ENCODE measurements around the gene RNF220. TPM values are rescaled to one million over a fixed set of nuclear protein-coding genes. Genes with fewer than 3 reads are reported as not detected.

RNF220 gene
- total RNA-seq, 1 experiment from 2014 or later, result 128 TPM

DNA sequence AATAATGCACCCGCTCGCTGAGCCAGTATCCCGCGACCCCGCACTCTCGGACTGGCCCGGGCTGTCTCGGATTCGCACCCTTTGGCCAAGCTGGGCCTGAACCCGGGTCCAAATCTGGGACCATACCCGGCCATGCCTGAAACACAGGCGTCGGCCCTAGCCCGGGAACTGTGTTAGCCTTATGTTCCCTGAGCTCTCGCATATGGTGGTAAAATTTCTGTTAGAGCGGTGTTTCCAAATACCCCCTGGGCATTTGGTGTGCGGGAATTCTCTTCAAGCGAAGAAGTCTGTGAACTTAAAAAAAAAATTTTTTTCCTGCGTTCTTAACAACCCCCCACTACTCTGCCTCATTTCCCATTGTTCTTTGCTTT lies 3.1 kb downstream of the RNF220 start:
- CTCF ChIA-PET, result interaction anchor here (0.7 to 2.3 kb wide), 12 partner anchors 13 to 200 kb away, joined by 3 to 19 read pairs (median 6); no protein-coding TSS in a partner anchor
- Mint-ChIP-seq H3K27ac (no peak overlapping the region), H3K36me3 (no peaks in the 10 kb centered on the region; the same call in 1 of the 2 replicates), H3K9me3 (no peaks in the 10 kb centered on the region), H3K4me3 (peak overlapping the region; percentile 79), H3K4me1 (0 out of 2 replicates have a peak, but pooled peaks cover 3% of the 10 kb centered on the region), H3K27me3 (ENCODE audit: low read depth) (peaks cover 23% of the 10 kb centered on the region)
- DNase-seq (ENCODE audit: low spot score), result no peak
- no peak for ATAC-seq
- TF ChIP-seq GABPB1 (CRISPR knock-in tag; IDR thresholded peaks at IDR 0.05), result no peak
- TF ChIP-seq SOX15 (CRISPR knock-in tag; IDR thresholded peaks at IDR 0.05), result no peak
- TF ChIP-seq SMAD3 (CRISPR knock-in tag; IDR thresholded peaks at IDR 0.05; ENCODE audit: borderline replicate concordance), result no peak
- TF ChIP-seq IRF2 (CRISPR knock-in tag; IDR thresholded peaks at IDR 0.05; ENCODE audit: borderline replicate concordance, low read depth), result no peak
- TF ChIP-seq MYBL2 (CRISPR knock-in tag; IDR thresholded peaks at IDR 0.05), result no peak
- no peak for TF ChIP-seq CBFB (CRISPR knock-in tag; IDR thresholded peaks at IDR 0.05; ENCODE audit: low read depth)
- no peak for TF ChIP-seq MXD4 (CRISPR knock-in tag; IDR thresholded peaks at IDR 0.05; ENCODE audit: borderline replicate concordance)
- TF ChIP-seq ZNF512 (CRISPR knock-in tag; IDR thresholded peaks at IDR 0.05; ENCODE audit: borderline replicate concordance), result no peak
- TF ChIP-seq RELA (CRISPR knock-in tag; IDR thresholded peaks at IDR 0.05; ENCODE audit: borderline replicate concordance), result no peak
- no peak for TF ChIP-seq NFYB (CRISPR knock-in tag; conservative IDR thresholded peaks at IDR 0.05; ENCODE audit: low read depth)
- TF ChIP-seq ZNF281 (CRISPR knock-in tag; IDR thresholded peaks at IDR 0.05), result no peak
- TF ChIP-seq NR3C1 (CRISPR knock-in tag; conservative IDR thresholded peaks at IDR 0.05; ENCODE audit: low read depth), result no peak
- no peak for TF ChIP-seq ZNF396 (CRISPR knock-in tag; IDR thresholded peaks at IDR 0.05; ENCODE audit: borderline replicate concordance)
- TF ChIP-seq AFF4 (CRISPR knock-in tag; IDR thresholded peaks at IDR 0.05; ENCODE audit: borderline replicate concordance), result no peak
- TF ChIP-seq, protein P1, sequence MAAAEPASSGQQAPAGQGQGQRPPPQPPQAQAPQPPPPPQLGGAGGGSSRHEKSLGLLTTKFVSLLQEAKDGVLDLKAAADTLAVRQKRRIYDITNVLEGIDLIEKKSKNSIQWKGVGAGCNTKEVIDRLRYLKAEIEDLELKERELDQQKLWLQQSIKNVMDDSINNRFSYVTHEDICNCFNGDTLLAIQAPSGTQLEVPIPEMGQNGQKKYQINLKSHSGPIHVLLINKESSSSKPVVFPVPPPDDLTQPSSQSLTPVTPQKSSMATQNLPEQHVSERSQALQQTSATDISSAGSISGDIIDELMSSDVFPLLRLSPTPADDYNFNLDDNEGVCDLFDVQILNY (CRISPR knock-in tag; IDR thresholded peaks at IDR 0.05), result no peak
- POLR2A ChIA-PET, result interaction anchor here (0.6 to 1.6 kb wide), 5 partner anchors 16 to 185 kb away, joined by 3 to 8 read pairs (median 3); no protein-coding TSS in a partner anchor

All from WTC11 (cell line).